Subcutaneous adipose tissue (tissue), 4 donors: ENCODE results near the gene IQGAP2. TPM values are rescaled to one million over a fixed set of nuclear protein-coding genes. Genes with fewer than 3 reads are reported as not detected.

Experiments used
- total RNA-seq, 4 donors: library from RNA; depleted of rRNA; stranded (reverse); fragments of >200 nt; gene quantifications; one replicate each; pipeline ENCODE4 v1.1.0, GENCODE V29; 2016
- TF ChIP-seq, protein P1 (sequence below): fragments of 450-650 bp; IDR thresholded peaks from one replicate; pipeline ENCODE4 v1.5.1; 2016; ENCODE audit warnings: low read depth, mild to moderate bottlenecking, control low read depth, antibody characterized with exemption, moderate library complexity

Gene IQGAP2, protein sequence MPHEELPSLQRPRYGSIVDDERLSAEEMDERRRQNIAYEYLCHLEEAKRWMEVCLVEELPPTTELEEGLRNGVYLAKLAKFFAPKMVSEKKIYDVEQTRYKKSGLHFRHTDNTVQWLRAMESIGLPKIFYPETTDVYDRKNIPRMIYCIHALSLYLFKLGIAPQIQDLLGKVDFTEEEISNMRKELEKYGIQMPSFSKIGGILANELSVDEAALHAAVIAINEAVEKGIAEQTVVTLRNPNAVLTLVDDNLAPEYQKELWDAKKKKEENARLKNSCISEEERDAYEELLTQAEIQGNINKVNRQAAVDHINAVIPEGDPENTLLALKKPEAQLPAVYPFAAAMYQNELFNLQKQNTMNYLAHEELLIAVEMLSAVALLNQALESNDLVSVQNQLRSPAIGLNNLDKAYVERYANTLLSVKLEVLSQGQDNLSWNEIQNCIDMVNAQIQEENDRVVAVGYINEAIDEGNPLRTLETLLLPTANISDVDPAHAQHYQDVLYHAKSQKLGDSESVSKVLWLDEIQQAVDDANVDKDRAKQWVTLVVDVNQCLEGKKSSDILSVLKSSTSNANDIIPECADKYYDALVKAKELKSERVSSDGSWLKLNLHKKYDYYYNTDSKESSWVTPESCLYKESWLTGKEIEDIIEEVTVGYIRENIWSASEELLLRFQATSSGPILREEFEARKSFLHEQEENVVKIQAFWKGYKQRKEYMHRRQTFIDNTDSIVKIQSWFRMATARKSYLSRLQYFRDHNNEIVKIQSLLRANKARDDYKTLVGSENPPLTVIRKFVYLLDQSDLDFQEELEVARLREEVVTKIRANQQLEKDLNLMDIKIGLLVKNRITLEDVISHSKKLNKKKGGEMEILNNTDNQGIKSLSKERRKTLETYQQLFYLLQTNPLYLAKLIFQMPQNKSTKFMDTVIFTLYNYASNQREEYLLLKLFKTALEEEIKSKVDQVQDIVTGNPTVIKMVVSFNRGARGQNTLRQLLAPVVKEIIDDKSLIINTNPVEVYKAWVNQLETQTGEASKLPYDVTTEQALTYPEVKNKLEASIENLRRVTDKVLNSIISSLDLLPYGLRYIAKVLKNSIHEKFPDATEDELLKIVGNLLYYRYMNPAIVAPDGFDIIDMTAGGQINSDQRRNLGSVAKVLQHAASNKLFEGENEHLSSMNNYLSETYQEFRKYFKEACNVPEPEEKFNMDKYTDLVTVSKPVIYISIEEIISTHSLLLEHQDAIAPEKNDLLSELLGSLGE (N-terminal part only)
- 100 to 1,000 TPM in 1 of 4 donors, 10 to 100 TPM in 3; 16.8 to 119 (median 57.0) TPM for total RNA-seq

DNA sequence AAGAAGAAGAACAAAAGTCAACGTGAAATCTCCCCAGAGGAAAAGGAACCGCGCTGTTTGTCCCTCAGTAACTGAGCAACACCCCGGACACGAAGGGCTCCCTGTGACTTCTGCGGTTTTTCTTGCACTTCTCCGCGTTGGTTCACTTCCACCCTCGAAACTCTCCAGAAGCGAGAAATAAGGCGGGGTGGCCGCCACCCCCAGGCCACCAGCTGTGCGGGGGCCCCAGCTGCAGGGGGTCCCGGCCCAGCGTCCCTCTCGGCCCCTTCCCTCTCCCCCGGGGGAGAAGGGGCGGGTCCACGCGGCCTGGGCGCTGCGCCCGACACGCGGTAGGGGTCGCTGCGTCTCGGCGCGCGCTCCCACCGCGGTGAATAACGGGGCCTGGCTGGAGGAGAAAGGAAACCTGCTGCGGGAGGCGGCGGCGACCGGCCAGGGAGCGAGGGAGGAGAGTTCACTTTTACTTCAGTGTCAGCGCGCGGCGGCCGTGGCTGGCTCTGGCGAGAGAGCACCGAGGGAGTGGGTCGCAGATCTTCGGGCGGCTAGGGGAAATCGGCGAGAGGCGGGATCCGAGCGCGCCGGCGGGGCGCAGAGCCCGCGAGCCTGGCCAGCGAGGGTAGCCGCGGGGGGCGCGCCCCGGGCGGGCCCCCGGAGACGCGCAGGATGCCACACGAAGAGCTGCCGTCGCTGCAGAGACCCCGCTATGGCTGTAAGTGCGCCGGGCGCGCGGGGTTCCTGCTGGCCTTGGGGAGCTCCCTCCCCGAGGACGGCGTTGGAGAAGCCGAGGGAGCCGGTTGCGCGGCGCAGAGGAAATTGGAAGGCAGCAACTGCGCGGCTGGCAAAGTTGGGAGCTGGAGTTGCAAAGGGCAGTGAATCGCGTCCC, at the start of gene IQGAP2:
Gene IQGAP2 (plus strand): TSS at position 400 of the 880 bp plus-strand sequence. CDS start 261 bp downstream, at position 661.
- TF ChIP-seq, protein P1, sequence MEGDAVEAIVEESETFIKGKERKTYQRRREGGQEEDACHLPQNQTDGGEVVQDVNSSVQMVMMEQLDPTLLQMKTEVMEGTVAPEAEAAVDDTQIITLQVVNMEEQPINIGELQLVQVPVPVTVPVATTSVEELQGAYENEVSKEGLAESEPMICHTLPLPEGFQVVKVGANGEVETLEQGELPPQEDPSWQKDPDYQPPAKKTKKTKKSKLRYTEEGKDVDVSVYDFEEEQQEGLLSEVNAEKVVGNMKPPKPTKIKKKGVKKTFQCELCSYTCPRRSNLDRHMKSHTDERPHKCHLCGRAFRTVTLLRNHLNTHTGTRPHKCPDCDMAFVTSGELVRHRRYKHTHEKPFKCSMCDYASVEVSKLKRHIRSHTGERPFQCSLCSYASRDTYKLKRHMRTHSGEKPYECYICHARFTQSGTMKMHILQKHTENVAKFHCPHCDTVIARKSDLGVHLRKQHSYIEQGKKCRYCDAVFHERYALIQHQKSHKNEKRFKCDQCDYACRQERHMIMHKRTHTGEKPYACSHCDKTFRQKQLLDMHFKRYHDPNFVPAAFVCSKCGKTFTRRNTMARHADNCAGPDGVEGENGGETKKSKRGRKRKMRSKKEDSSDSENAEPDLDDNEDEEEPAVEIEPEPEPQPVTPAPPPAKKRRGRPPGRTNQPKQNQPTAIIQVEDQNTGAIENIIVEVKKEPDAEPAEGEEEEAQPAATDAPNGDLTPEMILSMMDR = no peak

DNA sequence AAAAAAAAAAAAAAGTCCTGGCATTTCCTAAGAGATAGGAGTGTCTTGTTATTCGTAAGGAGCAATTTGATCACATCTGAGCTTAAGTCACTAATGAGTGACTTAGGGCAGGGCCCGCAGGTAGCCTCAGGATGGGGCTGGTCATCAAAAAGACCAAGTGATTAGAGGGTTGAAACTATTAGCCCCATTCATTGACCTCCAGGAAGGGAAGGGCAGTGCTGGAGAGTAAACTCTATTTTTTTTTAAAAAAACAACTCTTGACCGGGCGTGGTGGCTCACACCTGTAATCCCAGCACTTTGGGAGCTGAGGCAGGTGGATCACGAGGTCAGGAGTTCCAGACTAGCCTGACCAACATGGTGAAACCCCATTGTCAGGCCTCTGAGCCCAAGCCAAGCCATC, 46.2 kb upstream of the IQGAP2 start:
- TF ChIP-seq, protein P1 = no peak

DNA sequence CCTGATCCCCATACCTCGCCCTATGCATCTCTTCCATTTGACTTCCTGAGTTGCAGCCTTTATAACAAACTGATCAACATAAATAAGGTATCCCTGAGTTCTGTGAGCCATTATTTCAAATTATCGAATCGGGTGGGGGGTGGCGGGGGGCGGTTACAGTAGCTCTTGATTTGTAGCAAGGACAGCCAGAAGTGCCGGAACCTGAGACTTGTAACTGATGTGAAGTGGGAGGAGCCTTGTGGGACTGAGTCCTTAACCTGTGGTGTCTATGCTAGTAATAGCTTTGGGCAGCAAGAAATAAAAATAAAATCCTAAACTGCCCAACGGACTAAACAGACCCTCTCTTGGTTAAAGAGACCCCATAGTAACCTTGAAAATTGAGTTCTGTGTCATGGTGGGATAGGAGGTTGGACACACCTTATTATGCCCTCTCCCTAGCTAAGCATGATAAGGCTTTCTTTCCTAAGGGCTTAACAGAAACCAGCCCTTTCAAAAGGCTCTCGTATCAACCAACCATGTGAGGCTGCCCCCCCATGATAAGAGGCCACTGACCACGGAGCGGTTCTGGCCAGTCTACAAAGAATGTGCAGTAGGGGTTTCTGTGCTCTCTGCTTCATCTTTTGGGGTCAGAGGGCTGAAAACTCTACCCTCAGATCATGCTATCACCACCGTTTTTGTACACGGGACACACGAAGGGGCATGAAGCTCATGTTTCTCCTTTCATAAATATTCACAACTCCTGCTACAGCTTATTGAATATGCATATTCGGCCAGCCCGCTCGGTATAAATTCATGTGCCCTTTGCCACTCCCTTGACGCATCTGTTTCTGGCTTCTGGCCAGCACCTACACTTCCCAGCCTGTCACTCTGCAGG, 39.5 kb upstream of the IQGAP2 start:
- TF ChIP-seq, protein P1 = no peak

DNA sequence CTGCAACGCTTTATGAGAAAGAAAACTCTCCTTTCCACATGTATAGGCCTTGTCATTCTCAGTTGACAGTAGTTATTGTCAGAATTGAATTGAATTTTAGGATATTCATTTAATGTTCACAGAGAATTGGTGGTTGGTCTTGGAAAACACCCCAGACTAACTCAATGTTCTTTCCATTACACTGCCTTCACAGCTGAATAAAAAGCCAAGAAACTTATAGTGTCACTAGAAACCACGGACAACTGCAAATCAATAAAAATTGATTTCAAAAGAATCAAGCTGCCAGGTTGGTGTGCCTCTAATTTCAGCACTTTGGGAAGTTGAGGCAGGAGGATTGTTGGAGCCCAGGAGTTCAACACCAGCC, 38.9 kb upstream of the IQGAP2 start:
- TF ChIP-seq, protein P1 = no peak

DNA sequence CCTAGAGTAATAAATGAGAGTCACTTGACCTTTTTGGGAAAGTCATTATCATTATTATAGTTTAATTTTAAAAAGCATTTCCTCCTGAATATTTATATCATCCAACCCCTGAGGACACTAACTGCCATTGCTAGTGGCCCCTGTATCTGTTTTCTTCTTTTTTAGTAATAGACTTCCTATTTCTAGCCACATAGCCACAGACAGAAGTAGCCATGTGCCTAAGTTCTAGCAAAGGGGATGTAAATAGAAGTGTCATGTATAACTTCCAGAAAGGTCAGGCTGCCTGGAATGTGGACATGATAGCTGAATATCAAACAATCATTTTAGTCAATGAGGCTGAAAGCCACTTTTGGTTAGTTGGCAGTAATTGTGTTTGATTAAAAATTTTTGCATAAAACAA, 37.5 kb upstream of the IQGAP2 start:
- TF ChIP-seq, protein P1 = no peak

DNA sequence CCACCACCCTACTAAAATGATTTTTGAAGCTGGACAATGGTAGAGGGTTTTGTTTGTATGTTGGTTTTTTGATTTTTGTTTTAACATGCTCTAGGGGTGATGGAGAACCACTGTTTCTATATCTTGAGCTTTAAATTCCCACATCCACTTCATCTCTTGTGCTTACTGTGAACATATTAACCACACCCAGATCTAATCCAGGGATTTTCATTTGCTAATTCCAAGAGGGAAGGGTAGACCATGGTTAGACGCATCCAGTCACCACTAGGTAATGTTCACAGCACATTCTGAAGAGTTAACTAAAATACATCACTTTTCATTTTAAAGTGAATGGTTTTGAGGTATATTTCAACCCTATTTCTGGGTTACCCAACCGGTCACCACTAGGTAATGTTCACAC, 36.5 kb upstream of the IQGAP2 start:
- TF ChIP-seq, protein P1 = no peak
